Transverse colon (tissue), 4 donors: ENCODE data around the gene PIM2. TPM values are rescaled to one million over a fixed set of nuclear protein-coding genes. Genes with fewer than 3 reads are reported as not detected.

Experiments used
- DNase-seq: peaks from one replicate; pipeline ENCODE4 v3.0.0-alpha.2; 2019
- H3K27ac ChIP-seq, 4 donors: fragments of 200-600 bp; sonication (generic); 2 replicates each; pipeline ENCODE4 v1.5.1; 2016 to 2018; ENCODE audit warnings: inconsistent platforms in 4 of 4
- H3K27me3 ChIP-seq: fragments of 200-600 bp; sonication (generic); 2 replicates; pipeline ENCODE4 v1.5.1; 2017; ENCODE audit warnings: inconsistent platforms
- H3K36me3 ChIP-seq, 4 donors: fragments of 200-600 bp; sonication (generic); 2 replicates each; pipeline ENCODE4 v1.5.1; 2017 to 2019; ENCODE audit warnings: inconsistent platforms in 4 of 4
- H3K4me1 ChIP-seq, 4 donors: fragments of 200-600 bp; sonication (generic); 2 replicates each; pipeline ENCODE4 v1.5.1; 2017 to 2020; ENCODE audit warnings: inconsistent platforms in 4 of 4
- H3K4me3 ChIP-seq, 4 donors: fragments of 200-600 bp; sonication (generic); 1 replicate in 1 of 4; 2 replicates in 3 of 4; pipeline versions ENCODE4 v1.5.1 to v1.6.1; 2017 to 2019; ENCODE audit warnings: inconsistent platforms in 4 of 4
- H3K9me3 ChIP-seq, 2 donors: fragments of 200-600 bp; sonication (generic); 2 replicates each; pipeline ENCODE4 v1.5.1; 2017 to 2019; ENCODE audit warnings: inconsistent platforms in 2 of 2
- EP300 ChIP-seq: sonication (generic); formaldehyde crosslinking; IDR thresholded peaks from one replicate; pipeline ENCODE4 v1.6.1; 2017; ENCODE audit warnings: antibody characterized with exemption, low read depth
- POLR2A ChIP-seq: fragments of 450-650 bp; IDR thresholded peaks from one replicate; pipeline ENCODE4 v1.6.1; 2016; ENCODE audit warnings: antibody characterized with exemption, mild to moderate bottlenecking, moderate library complexity
- POLR2AphosphoS5 ChIP-seq, 3 donors: sonication (generic); formaldehyde crosslinking; IDR thresholded peaks; one replicate each; pipeline ENCODE4 v1.6.1; 2016; ENCODE audit warnings: antibody characterized with exemption in 3 of 3
- WGBS, 2 donors: methylation state at CpG; one replicate each; pipeline ENCODE4 v1.1.5; 2018; ENCODE audit warnings: low coverage in 1 of 2; 5-methylcytosine and 5-hydroxymethylcytosine counted together
- in situ Hi-C, 4 donors: fragments of 200-750 bp; cut with MboI; loops; one replicate each; pipeline versions ENCODE4 v1.15.0 to v1.15.1; 2017; ENCODE audit warnings: low sequenced_read_pairs in 3 of 4, low pct_ligation_motif_present in 1 of 4, low pct_unique_long_range_greater_than_20kb in 1 of 4
- intact Hi-C: fragments of 100-400 bp; cut with DNase I; formaldehyde crosslinking; loops from one replicate; pipeline ENCODE4 v1.15.1; 2023; ENCODE audit warnings: low total_unique reads
- total RNA-seq, 4 donors: library from RNA; depleted of rRNA; stranded (reverse); fragments of >200 nt; gene quantifications; one replicate each; pipeline ENCODE4 v1.1.0, GENCODE V29; 2016
- TF ChIP-seq, protein P1 (sequence below), 5 experiments: fragments of 200-600 bp in 3 of 5; fragments of 450-650 bp in 2 of 5; sonication (generic) in 3 of 5; IDR thresholded peaks; 1 replicate in 2 of 5; 2 replicates in 3 of 5; pipeline ENCODE4 v1.5.1; 2016 to 2017; ENCODE audit warnings: antibody characterized with exemption in 5 of 5, inconsistent platforms in 3 of 5, mild to moderate bottlenecking in 2 of 5, moderate library complexity in 1 of 5

Gene PIM2
- total RNA-seq, 4 donors from 2014 or later, result 11.2 to 50.7 (median 20.6) TPM; not detected in 1

DNA sequence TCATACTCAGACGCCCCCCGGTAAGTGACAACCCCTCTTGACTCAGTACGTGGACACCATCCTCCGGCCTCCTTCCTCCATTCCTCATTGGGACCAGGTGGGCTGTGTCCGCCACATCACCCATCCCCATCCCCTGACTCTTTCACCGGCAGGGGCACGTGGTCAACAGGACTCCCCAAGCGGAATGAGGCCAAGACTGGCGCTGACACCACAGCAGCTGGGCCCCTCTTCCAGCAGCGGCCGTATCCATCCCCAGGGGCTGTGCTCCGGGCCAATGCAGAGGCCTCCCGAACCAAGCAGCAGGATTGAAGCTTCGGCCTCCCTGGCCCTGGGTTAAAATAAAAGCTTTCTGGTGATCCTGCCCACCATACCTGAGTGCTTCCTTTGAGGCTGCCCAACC, 16.0 kb downstream of the PIM2 start:
- DNase-seq, result no peak
- peaks cover 0 to 12% (median 0%) of the 10 kb centered on the region in 4 donors for H3K4me1 ChIP-seq
- no peak overlapping the region for H3K4me3 ChIP-seq
- H3K27ac ChIP-seq, result no peak overlapping the region
- 88% methylated on average over 14 of the region's 14 CpGs; no CpG with 5 or more reads in 1 of the 2 donors for WGBS, 2 donors
- no peaks in the 10 kb centered on the region for H3K27me3 ChIP-seq
- TF ChIP-seq POLR2A (no peak), EP300 (no peak), POLR2AphosphoS5 (IDR thresholded peaks at IDR 0.05) (no peak)
- TF ChIP-seq, protein P1, sequence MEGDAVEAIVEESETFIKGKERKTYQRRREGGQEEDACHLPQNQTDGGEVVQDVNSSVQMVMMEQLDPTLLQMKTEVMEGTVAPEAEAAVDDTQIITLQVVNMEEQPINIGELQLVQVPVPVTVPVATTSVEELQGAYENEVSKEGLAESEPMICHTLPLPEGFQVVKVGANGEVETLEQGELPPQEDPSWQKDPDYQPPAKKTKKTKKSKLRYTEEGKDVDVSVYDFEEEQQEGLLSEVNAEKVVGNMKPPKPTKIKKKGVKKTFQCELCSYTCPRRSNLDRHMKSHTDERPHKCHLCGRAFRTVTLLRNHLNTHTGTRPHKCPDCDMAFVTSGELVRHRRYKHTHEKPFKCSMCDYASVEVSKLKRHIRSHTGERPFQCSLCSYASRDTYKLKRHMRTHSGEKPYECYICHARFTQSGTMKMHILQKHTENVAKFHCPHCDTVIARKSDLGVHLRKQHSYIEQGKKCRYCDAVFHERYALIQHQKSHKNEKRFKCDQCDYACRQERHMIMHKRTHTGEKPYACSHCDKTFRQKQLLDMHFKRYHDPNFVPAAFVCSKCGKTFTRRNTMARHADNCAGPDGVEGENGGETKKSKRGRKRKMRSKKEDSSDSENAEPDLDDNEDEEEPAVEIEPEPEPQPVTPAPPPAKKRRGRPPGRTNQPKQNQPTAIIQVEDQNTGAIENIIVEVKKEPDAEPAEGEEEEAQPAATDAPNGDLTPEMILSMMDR (IDR thresholded peaks at IDR 0.05), result no peak
- H3K36me3 ChIP-seq, result peaks cover 0 to 5% (median 0%) of the 10 kb centered on the region in 4 donors
- in situ Hi-C loops (loop anchor here in 1 of 4 donors (25.0 kb wide), 1 partner anchor 265 kb away; no protein-coding TSS in a partner anchor), intact Hi-C loops (no loop called here)
- no peaks in the 10 kb centered on the region for H3K9me3 ChIP-seq

DNA sequence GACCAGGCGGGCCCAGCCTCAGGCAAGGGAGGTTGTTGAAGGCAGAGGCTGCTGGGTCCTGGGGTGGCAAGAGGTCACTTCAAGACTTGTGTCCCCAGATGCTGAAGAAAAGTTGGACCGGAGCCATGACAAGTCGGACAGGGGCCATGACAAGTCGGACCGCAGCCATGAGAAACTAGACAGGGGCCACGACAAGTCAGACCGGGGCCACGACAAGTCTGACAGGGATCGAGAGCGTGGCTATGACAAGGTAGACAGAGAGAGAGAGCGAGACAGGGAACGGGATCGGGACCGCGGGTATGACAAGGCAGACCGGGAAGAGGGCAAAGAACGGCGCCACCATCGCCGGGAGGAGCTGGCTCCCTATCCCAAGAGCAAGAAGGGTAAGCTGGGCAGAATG, 16.7 kb downstream of the PIM2 start:
- no peak for DNase-seq
- intact Hi-C loops, result no loop called here
- H3K4me1 ChIP-seq, result peaks cover 0 to 12% (median 0%) of the 10 kb centered on the region in 4 donors
- no peak overlapping the region for H3K4me3 ChIP-seq
- no peak for TF ChIP-seq POLR2A
- TF ChIP-seq, protein P1 (IDR thresholded peaks at IDR 0.05), result no peak
- no peak for TF ChIP-seq POLR2AphosphoS5 (IDR thresholded peaks at IDR 0.05)
- no peak for TF ChIP-seq EP300
- in situ Hi-C loops, result loop anchor here in 1 of 4 donors (25.0 kb wide), 1 partner anchor 265 kb away; no protein-coding TSS in a partner anchor
- no peaks in the 10 kb centered on the region for H3K27me3 ChIP-seq
- peaks cover 0 to 5% (median 0%) of the 10 kb centered on the region in 4 donors for H3K36me3 ChIP-seq
- no peaks in the 10 kb centered on the region for H3K9me3 ChIP-seq
- H3K27ac ChIP-seq, result no peak overlapping the region
- whole genome bisulfite sequencing, 2 donors, result 94% methylated on average over 20 of the region's 20 CpGs; no CpG with 5 or more reads in 1 of the 2 donors

DNA sequence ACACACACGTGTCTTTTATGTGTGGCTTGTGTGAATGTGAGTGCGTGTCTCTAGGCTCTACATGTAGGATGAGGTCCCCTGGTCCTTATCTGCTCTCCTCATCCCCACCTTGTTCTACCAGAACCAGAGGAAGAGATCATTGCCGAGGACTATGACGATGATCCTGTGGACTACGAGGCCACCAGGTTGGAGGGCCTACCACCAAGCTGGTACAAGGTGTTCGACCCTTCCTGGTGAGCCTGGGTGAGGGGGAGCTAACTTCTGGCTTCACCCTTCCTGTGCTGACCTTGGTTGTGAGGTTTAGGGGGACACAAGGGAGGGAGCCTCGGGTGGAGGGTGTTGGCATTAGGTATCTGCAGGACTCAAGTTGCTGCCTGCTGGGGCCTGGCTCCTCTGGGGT, 17.8 kb downstream of the PIM2 start:
- Histone ChIP-seq H3K9me3 (no peaks in the 10 kb centered on the region), H3K4me1 (peaks cover 0 to 20% (median 3%) of the 10 kb centered on the region in 4 donors), H3K27ac (no peak overlapping the region), H3K27me3 (no peaks in the 10 kb centered on the region), H3K4me3 (no peak overlapping the region), H3K36me3 (peaks cover 0 to 5% (median 0%) of the 10 kb centered on the region in 4 donors)
- intact Hi-C loops, result no loop called here
- WGBS, 2 donors, result 83% methylated on average over 7 of the region's 7 CpGs; no CpG with 5 or more reads in 1 of the 2 donors
- in situ Hi-C loops, result loop anchor here in 1 of 4 donors (25.0 kb wide), 1 partner anchor 264 kb away; no protein-coding TSS in a partner anchor
- TF ChIP-seq EP300, result no peak
- TF ChIP-seq, protein P1 (IDR thresholded peaks at IDR 0.05), result no peak
- TF ChIP-seq POLR2AphosphoS5 (IDR thresholded peaks at IDR 0.05), result no peak
- TF ChIP-seq POLR2A, result no peak
- DNase-seq, result no peak

DNA sequence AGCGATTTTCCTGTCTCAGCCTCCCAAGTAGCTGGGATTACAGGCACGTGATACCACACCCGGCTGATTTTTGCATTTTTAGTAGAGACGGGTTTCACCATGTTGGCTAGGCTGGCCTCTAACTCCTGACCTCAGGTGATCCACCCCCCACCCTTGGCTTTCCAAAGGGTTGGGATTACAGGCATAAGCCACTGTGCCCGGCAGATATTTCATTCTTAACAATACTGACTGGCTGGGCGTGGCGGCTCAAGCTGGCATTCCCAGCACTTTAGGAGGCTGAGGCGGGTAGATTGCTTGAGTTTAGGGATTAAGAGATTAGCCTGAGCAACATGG, 19.8 kb downstream of the PIM2 start:
- H3K27ac ChIP-seq, result peak overlapping the region in 3 of 4 donors; percentile 99

More for the DNA sequence above, 19.8 kb downstream of the PIM2 start:
- in situ Hi-C loops (no loop called here), intact Hi-C loops (no loop called here)
- Histone ChIP-seq H3K4me3 (no peak overlapping the region), H3K27me3 (no peaks in the 10 kb centered on the region), H3K9me3 (no peaks in the 10 kb centered on the region), H3K36me3 (peaks cover 0 to 5% (median 0%) of the 10 kb centered on the region in 4 donors), H3K4me1 (peaks cover 0 to 21% (median 3%) of the 10 kb centered on the region in 4 donors)
- DNase-seq, result no peak
- 60 to 78% methylated on average over 1 to 8 of the region's 8 CpGs for WGBS, 2 donors
- no peak for TF ChIP-seq POLR2A
- no peak for TF ChIP-seq POLR2AphosphoS5 (IDR thresholded peaks at IDR 0.05)
- TF ChIP-seq, protein P1 (IDR thresholded peaks at IDR 0.05), result no peak
- no peak for TF ChIP-seq EP300
